K562 (cell line): ENCODE data around the gene RBM19. TPM values are rescaled to one million over a fixed set of nuclear protein-coding genes. Genes with fewer than 3 reads are reported as not detected.

Source experiments
- ATAC-seq: fragments of 200-7000 bp; cut with Tn5 transposase; 3 replicates; pipeline ENCODE4 v1.9.1; 2020; ENCODE audit warnings: moderate library complexity
- BruUV-seq: library from RNA; stranded (reverse); fragments of 400-500 nt; replicated peaks from 2 replicates; lab custom pipeline; 2021; lab: Mats Ljungman, UMichigan
- CTCF ChIA-PET: fragments of 300-600 bp; formaldehyde crosslinking; extraction: SDS; loops from one replicate; lab custom pipeline; 2021; ENCODE audit warnings: low intra/inter-chr PET ratio; lab: Yijun Ruan, JAX
- POLR2A ChIA-PET: fragments of 300-600, 350-650 bp; sonication (Branson Sonifier 250); formaldehyde crosslinking; extraction: SDS; loops from one replicate; lab custom pipeline; 2021; ENCODE audit warnings: antibody characterized with exemption, inconsistent platforms; lab: Yijun Ruan, JAX
- DNase-seq, 4 experiments: peaks; one replicate each; pipeline versions ENCODE4 v3.0.0 to v3.0.0-alpha.2; 2011 to 2018; ENCODE audit warnings: low spot score in 3 of 4, mixed read lengths in 3 of 4; ENCODE audit errors: extremely low read depth in 1 of 4
- FAIRE-seq: peaks from 2 replicates; lab custom pipeline; 2011; peaks lifted over from hg19 to GRCh38; lab: Jason Lieb, UNC
- H2AFZ ChIP-seq: 2 replicates; pipeline ENCODE4 v1.6.0; 2011; ENCODE audit warnings: low read depth, low read length, control low read depth, inconsistent platforms
- H3K27ac ChIP-seq: fragments of 200-600 bp; 3 replicates; pipeline ENCODE4 v1.8.0; 2011; ENCODE audit warnings: low read depth, mild to moderate bottlenecking, control low read depth, inconsistent platforms, low read length, moderate library complexity, mixed read lengths; ENCODE audit errors: extremely low read depth
- H3K27me3 ChIP-seq, 2 experiments: fragments of 300-600 bp in 1 of 2; 2 replicates in 1 of 2; 3 replicates in 1 of 2; pipeline versions ENCODE4 v1.6.0 to v1.8.0; 2011; ENCODE audit warnings: inconsistent platforms in 2 of 2, low read length in 2 of 2, mild to moderate bottlenecking in 1 of 2, mixed read lengths in 1 of 2, moderate library complexity in 1 of 2; ENCODE audit not compliant: control insufficient read depth in 2 of 2, insufficient read depth in 2 of 2
- H3K36me3 ChIP-seq: fragments of 300-600 bp; 3 replicates; pipeline ENCODE4 v1.8.0; 2011; ENCODE audit warnings: mild to moderate bottlenecking, low read length, inconsistent platforms; ENCODE audit not compliant: control insufficient read depth, insufficient read depth
- H3K4me1 ChIP-seq, 2 experiments: fragments of 200-600 bp in 1 of 2; replicated peaks in 1 of 2; 2 replicates in 1 of 2; 3 replicates in 1 of 2; pipeline versions ENCODE4 v1.5.1 to v1.8.0; 2011; ENCODE audit warnings: inconsistent platforms in 2 of 2, low read length in 2 of 2, mild to moderate bottlenecking in 1 of 2, mixed read lengths in 1 of 2, moderate library complexity in 1 of 2; ENCODE audit not compliant: control insufficient read depth in 2 of 2, insufficient read depth in 2 of 2
- H3K4me2 ChIP-seq: 2 replicates; pipeline ENCODE4 v1.6.1; 2011; ENCODE audit warnings: low read length, control low read depth, inconsistent platforms, mixed read lengths; ENCODE audit not compliant: insufficient read depth
- H3K4me3 ChIP-seq: fragments of 200-600 bp; sonication (generic), shearing (Covaris generic); 2 replicates; pipeline ENCODE4 v1.5.1; 2016; ENCODE audit warnings: control low read depth, inconsistent platforms
- H3K79me2 ChIP-seq: fragments of 200-600 bp; 3 replicates; pipeline ENCODE4 v1.8.0; 2011; ENCODE audit warnings: low read length, inconsistent platforms; ENCODE audit not compliant: control insufficient read depth, insufficient read depth
- H3K9ac ChIP-seq, 2 experiments: 2 replicates each; pipeline versions ENCODE4 v1.6.0 to v1.6.1; 2011; ENCODE audit warnings: low read depth in 2 of 2, low read length in 2 of 2, control low read depth in 1 of 2, inconsistent platforms in 1 of 2, mild to moderate bottlenecking in 1 of 2, mixed read lengths in 1 of 2; ENCODE audit not compliant: insufficient read depth in 1 of 2
- H3K9me1 ChIP-seq: one replicate; pipeline ENCODE4 v1.6.0; 2011; ENCODE audit warnings: inconsistent platforms, mild to moderate bottlenecking, low read length, moderate library complexity; ENCODE audit not compliant: control insufficient read depth, insufficient read depth
- H3K9me3 ChIP-seq: replicated peaks from 2 replicates; pipeline ENCODE4 v1.5.1; 2011; ENCODE audit warnings: low read depth, low read length, inconsistent platforms; ENCODE audit not compliant: control insufficient read depth, insufficient read depth
- H4K20me1 ChIP-seq: replicated peaks from 2 replicates; pipeline ENCODE4 v1.6.1; 2011; ENCODE audit warnings: low read length, inconsistent platforms, mixed read lengths; ENCODE audit not compliant: control insufficient read depth, insufficient read depth
- CBX3 ChIP-seq, 2 experiments: IDR thresholded peaks; 1 replicate in 1 of 2; 2 replicates in 1 of 2; pipeline ENCODE4 v1.6.1; 2012; ENCODE audit warnings: inconsistent platforms in 2 of 2, low read length in 2 of 2, borderline replicate concordance in 1 of 2, control low read depth in 1 of 2
- ETV6 ChIP-seq, 3 experiments: fragments of 150-350 bp in 1 of 3; sonication (generic) in 1 of 3; formaldehyde crosslinking in 1 of 3; IDR thresholded peaks; 2 replicates each; pipeline versions ENCODE4 v1.6.1 to v1.8.0; 2014 to 2022; ENCODE audit warnings: borderline replicate concordance in 2 of 3, low read depth in 2 of 3, antibody characterized with exemption in 1 of 3, low read length in 1 of 3, mild to moderate bottlenecking in 1 of 3, missing genetic modification reagents in 1 of 3
- HNRNPLL ChIP-seq: fragments of 200-400 bp; formaldehyde crosslinking; IDR thresholded peaks from 2 replicates; pipeline ENCODE4 v1.6.1; 2017; ENCODE audit warnings: low read length, low read depth, mild to moderate bottlenecking; ENCODE audit not compliant: poor library complexity, severe bottlenecking
- ZNF507 ChIP-seq: conservative IDR thresholded peaks from 2 replicates; pipeline ENCODE4 v1.6.1; 2017; ENCODE audit warnings: missing genetic modification characterization, missing compliant biosample characterization
- WGBS: fragments of 100-300 bp; shearing (Covaris generic); methylation state at CpG from one replicate; pipeline ENCODE4 v1.1.6; 2016; ENCODE audit warnings: low coverage, mixed read lengths; ENCODE audit not compliant: insufficient coverage; ENCODE audit errors: missing lambda C conversion rate; 5-methylcytosine and 5-hydroxymethylcytosine counted together
- in situ Hi-C: fragments of 300-500 bp; cut with MboI; formaldehyde crosslinking; loops from 4 replicates; pipeline ENCODE4 v1.15.0; 2018; ENCODE audit warnings: inconsistent platforms, mixed read lengths
- intact Hi-C: fragments of 100-400 bp; cut with micrococcal nuclease; formaldehyde crosslinking; loops from 2 replicates; pipeline ENCODE4 v1.14.2; 2022
- polyA plus RNA-seq, 8 experiments: library from polyadenylated mRNA; depleted of rRNA in 4 of 8; stranded (reverse) in 5 of 8; unstranded in 3 of 8; fragments of >200 nt; fragmentation: Nextera tagmentation in 2 of 8; fragmentation: Illumina TruSeq in 1 of 8; extraction: Ambion mirVana in 2 of 8; extraction: Trizol in 1 of 8; gene quantifications; 2 replicates each; pipeline versions ENCODE4 v1.2.1 to v1.2.3, GENCODE V29; 2011 to 2014; ENCODE audit warnings: inconsistent platforms in 1 of 8, missing spikeins in 1 of 8
- total RNA-seq, 7 experiments: library from RNA; depleted of rRNA in 6 of 7; stranded (reverse); fragments of >200 nt in 6 of 7; fragmentation: Illumina TruSeq in 2 of 7; extraction: Trizol in 2 of 7; gene quantifications; 2 replicates each; pipeline versions ENCODE4 v1.2.1 to v1.2.3, GENCODE V29; 2011 to 2021; ENCODE audit warnings: low replicate concordance in 1 of 7

The RBM19 gene
- total and polyA plus RNA-seq, 9 of the 15 experiments (the other 6 are each of a cell fraction or from before 2014, with no cell fraction given) = 16.0 to 58.4 (median 37.9) TPM

GRCh38 chr12:113840401-113841042 is 125.6 kb downstream of the RBM19 start:
- ChIA-PET POLR2A (interaction anchor here (0.8 kb wide), 1 partner anchor 856 kb away, joined by 3 read pairs; no protein-coding TSS in a partner anchor), CTCF (no interaction called here)
- H3K9me3 ChIP-seq = no peaks in the 10 kb centered on the region
- FAIRE-seq (no peak), DNase-seq (no peak), ATAC-seq (no peak)
- TF ChIP-seq HNRNPLL (no peak), ETV6 (IDR thresholded peaks at IDR 0.05; ENCODE audit: borderline replicate concordance in 1 of 2, low read depth in 2 of 2, low read length in 1 of 2) (no peak), ETV6 (CRISPR knock-in tag; IDR thresholded peaks at IDR 0.05; ENCODE audit: borderline replicate concordance) (no peak), ZNF507 (tag) (no peak), CBX3 (IDR thresholded peaks at IDR 0.05; ENCODE audit: borderline replicate concordance in 1 of 2, low read length in 2 of 2) (no peak)
- WGBS = 74% methylated on average over 15 of the region's 15 CpGs
- BruUV-seq = no TSS peak
- no peaks in the 10 kb centered on the region for H3K79me2 ChIP-seq
- H4K20me1 ChIP-seq = no peaks in the 10 kb centered on the region
- H3K9me1 ChIP-seq = no peaks in the 10 kb centered on the region
- peaks cover 0 to 10% of the 10 kb centered on the region in 2 experiments; a peak in 1 of 5 replicates for H3K4me1 ChIP-seq
- H3K9ac ChIP-seq = peak overlapping the region in 1 of 2 experiments; percentile 21; a peak in 1 of 4 replicates
- H3K36me3 ChIP-seq = peaks cover 22% of the 10 kb centered on the region; the same call in 2 of the 3 replicates
- in situ Hi-C loops = no loop called here
- no peak overlapping the region for H3K4me2 ChIP-seq
- H2AFZ ChIP-seq = no peak overlapping the region
- no peaks in the 10 kb centered on the region for H3K27me3 ChIP-seq
- H3K4me3 ChIP-seq = no peak overlapping the region
- H3K27ac ChIP-seq = no peak overlapping the region
- intact Hi-C loops = no loop called here
